H9 (cell line): Measurements from ENCODE around the gene RNASET2. TPM values are rescaled to one million over a fixed set of nuclear protein-coding genes. Genes with fewer than 3 reads are reported as not detected.
"Not testable (repeated sequence)": the region's sequence is repeated elsewhere in the genome, so short reads cannot be mapped to it uniquely, and the experiment has no call there.

Experiments
- DNase-seq: peaks from one replicate; pipeline ENCODE4 v3.0.0-alpha.2; 2017
- H2AFZ ChIP-seq: one replicate; pipeline ENCODE4 v1.6.1; 2013; ENCODE audit warnings: mild to moderate bottlenecking, low read length, control low read depth, moderate library complexity
- H2AK5ac ChIP-seq: 2 replicates; pipeline ENCODE4 v1.6.1; 2013; ENCODE audit warnings: low read length, control low read depth, mixed read lengths; ENCODE audit not compliant: insufficient read length
- H2BK120ac ChIP-seq: one replicate; pipeline ENCODE4 v1.6.1; 2013; ENCODE audit warnings: low read depth, mild to moderate bottlenecking, low read length, control low read depth, inconsistent platforms; ENCODE audit not compliant: poor library complexity, severe bottlenecking
- H2BK12ac ChIP-seq: 2 replicates; pipeline ENCODE4 v1.6.1; 2013; ENCODE audit warnings: low read length, control low read depth, mixed read lengths, low read depth; ENCODE audit not compliant: insufficient read length
- H2BK15ac ChIP-seq: 2 replicates; pipeline ENCODE4 v1.6.1; 2013; ENCODE audit warnings: low read depth, low read length, control low read depth
- H2BK20ac ChIP-seq: one replicate; pipeline ENCODE4 v1.6.1; 2013; ENCODE audit warnings: low read depth, mild to moderate bottlenecking, low read length, control low read depth, inconsistent platforms; ENCODE audit not compliant: poor library complexity, severe bottlenecking
- H2BK5ac ChIP-seq: 2 replicates; pipeline ENCODE4 v1.6.1; 2013; ENCODE audit warnings: low read length, control low read depth, mixed read lengths; ENCODE audit not compliant: insufficient read length
- H3K14ac ChIP-seq: 2 replicates; pipeline ENCODE4 v1.6.1; 2013; ENCODE audit warnings: low read length, control low read depth; ENCODE audit not compliant: insufficient read depth
- H3K18ac ChIP-seq: 2 replicates; pipeline ENCODE4 v1.6.1; 2013; ENCODE audit warnings: low read depth, mild to moderate bottlenecking, mixed read lengths, low read length, control low read depth; ENCODE audit not compliant: insufficient read length
- H3K23ac ChIP-seq: 2 replicates; pipeline ENCODE4 v1.6.1; 2013; ENCODE audit warnings: low read length, control low read depth, mixed read lengths, low read depth; ENCODE audit not compliant: insufficient read length
- H3K23me2 ChIP-seq: 2 replicates; pipeline ENCODE4 v1.6.1; 2013; ENCODE audit warnings: low read depth, mild to moderate bottlenecking, mixed read lengths, low read length, control low read depth; ENCODE audit not compliant: insufficient read length, poor library complexity, severe bottlenecking
- H3K27ac ChIP-seq: 2 replicates; pipeline ENCODE4 v1.5.1; 2013; ENCODE audit warnings: low read length, control low read depth, mixed read lengths, low read depth; ENCODE audit not compliant: insufficient read length
- H3K27me3 ChIP-seq: 2 replicates; pipeline ENCODE4 v1.6.1; 2013; ENCODE audit warnings: low read length, control low read depth, inconsistent platforms; ENCODE audit not compliant: insufficient read depth
- H3K4ac ChIP-seq: 2 replicates; pipeline ENCODE4 v1.6.1; 2013; ENCODE audit warnings: low read depth, mild to moderate bottlenecking, control low read depth, inconsistent platforms, low read length, moderate library complexity
- H3K4me1 ChIP-seq: 2 replicates; pipeline ENCODE4 v1.6.1; 2013; ENCODE audit warnings: low read length, control low read depth, inconsistent platforms; ENCODE audit not compliant: insufficient read depth
- H3K4me2 ChIP-seq: 2 replicates; pipeline ENCODE4 v1.6.1; 2013; ENCODE audit warnings: low read length, control low read depth, mixed read lengths; ENCODE audit not compliant: insufficient read length, insufficient read depth
- H3K56ac ChIP-seq: 2 replicates; pipeline ENCODE4 v1.6.1; 2013; ENCODE audit warnings: low read depth, mild to moderate bottlenecking, mixed read lengths, low read length, control low read depth; ENCODE audit not compliant: insufficient read length
- H3K79me1 ChIP-seq: 2 replicates; pipeline ENCODE4 v1.6.1; 2013; ENCODE audit warnings: low read depth, mild to moderate bottlenecking, moderate library complexity, low read length, control low read depth, inconsistent platforms; ENCODE audit not compliant: insufficient read depth, poor library complexity, severe bottlenecking
- H3K79me2 ChIP-seq: 2 replicates; pipeline ENCODE4 v1.6.1; 2013; ENCODE audit warnings: low read length, control low read depth, inconsistent platforms; ENCODE audit not compliant: insufficient read depth
- H3K9ac ChIP-seq: 2 replicates; pipeline ENCODE4 v1.6.1; 2013; ENCODE audit warnings: low read length, control low read depth, mixed read lengths; ENCODE audit not compliant: insufficient read length; ENCODE audit errors: extremely low read depth
- H3K9me3 ChIP-seq: one replicate; pipeline ENCODE4 v1.6.1; 2013; ENCODE audit warnings: low read depth, low read length, inconsistent platforms; ENCODE audit not compliant: control insufficient read depth
- H3T11ph ChIP-seq: one replicate; pipeline ENCODE4 v1.6.1; 2013; ENCODE audit warnings: mild to moderate bottlenecking, low read length, control low read depth, inconsistent platforms
- H4K20me1 ChIP-seq: one replicate; pipeline ENCODE4 v1.6.1; 2013; ENCODE audit not compliant: control insufficient read depth, insufficient read length, insufficient read depth
- H4K5ac ChIP-seq: 2 replicates; pipeline ENCODE4 v1.6.1; 2013; ENCODE audit warnings: low read depth, mild to moderate bottlenecking, mixed read lengths, low read length, control low read depth; ENCODE audit not compliant: insufficient read length
- H4K8ac ChIP-seq: replicated peaks from 2 replicates; pipeline ENCODE4 v1.6.1; 2013; ENCODE audit warnings: low read length, control low read depth, mixed read lengths, low read depth; ENCODE audit not compliant: insufficient read length
- H4K91ac ChIP-seq: 2 replicates; pipeline ENCODE4 v1.6.1; 2013; ENCODE audit warnings: low read depth, mild to moderate bottlenecking, moderate library complexity, mixed read lengths, low read length, control low read depth; ENCODE audit not compliant: insufficient read length
- H3K27ac Mint-ChIP-seq, 3 experiments: 2 replicates in 2 of 3; 3 replicates in 1 of 3; pipeline ENCODE4 v1.8.0; 2020 to 2021; ENCODE audit warnings: mixed read lengths in 3 of 3, mild to moderate bottlenecking in 1 of 3, moderate library complexity in 1 of 3
- H3K27me3 Mint-ChIP-seq: 2 replicates; pipeline ENCODE4 v1.8.0; 2021; ENCODE audit warnings: low read depth, mild to moderate bottlenecking, moderate library complexity, mixed read lengths
- H3K36me3 Mint-ChIP-seq, 3 experiments: 2 replicates in 2 of 3; 3 replicates in 1 of 3; pipeline ENCODE4 v1.8.0; 2020 to 2021; ENCODE audit warnings: low read depth in 3 of 3, mixed read lengths in 3 of 3; ENCODE audit not compliant: insufficient read depth in 1 of 3
- H3K4me1 Mint-ChIP-seq, 2 experiments: 2 replicates each; pipeline ENCODE4 v1.8.0; 2020; ENCODE audit warnings: mixed read lengths in 2 of 2
- H3K4me3 Mint-ChIP-seq, 2 experiments: 2 replicates in 1 of 2; 3 replicates in 1 of 2; pipeline ENCODE4 v1.8.0; 2020 to 2021; ENCODE audit warnings: mild to moderate bottlenecking in 2 of 2, mixed read lengths in 2 of 2, moderate library complexity in 1 of 2
- H3K9me3 Mint-ChIP-seq, 2 experiments: 2 replicates in 1 of 2; 3 replicates in 1 of 2; pipeline ENCODE4 v1.8.0; 2020; ENCODE audit warnings: mild to moderate bottlenecking in 2 of 2, mixed read lengths in 2 of 2, moderate library complexity in 1 of 2
- CTCF ChIP-seq: fragments of 200-600 bp; sonication (generic); conservative IDR thresholded peaks from 3 replicates; pipeline ENCODE4 v1.8.0; 2021; ENCODE audit warnings: antibody characterized with exemption, mild to moderate bottlenecking
- WGBS: extraction: QIAGEN DNeasy Blood & Tissue Kit; methylation state at CpG from one replicate; pipeline ENCODE4 v1.1.7; 2013; ENCODE audit warnings: missing lambda C conversion rate, low lambda C conversion rate, mixed read lengths; ENCODE audit not compliant: insufficient read length; ENCODE audit errors: extremely low coverage; 5-methylcytosine and 5-hydroxymethylcytosine counted together
- total RNA-seq: library from RNA; stranded (reverse); gene quantifications from 2 replicates; pipeline ENCODE4 v1.2.1, GENCODE V29; 2021

The RNASET2 gene
- total RNA-seq, 1 experiment from 2014 or later, result 28.2 TPM

GRCh38 chr6:166916824-166917223 lies 39.5 kb downstream of the RNASET2 start:
- H3K9me3 Mint-ChIP-seq, result peaks cover 0 to 2% of the 10 kb centered on the region in 2 experiments; a peak in 2 of 5 replicates
- no peak overlapping the region for H2AK5ac ChIP-seq
- H4K91ac ChIP-seq, result no peak overlapping the region
- H3K4me1 ChIP-seq, result no peaks in the 10 kb centered on the region
- no peak overlapping the region for H2BK20ac ChIP-seq
- no peaks in the 10 kb centered on the region for H3K27me3 Mint-ChIP-seq
- no peaks in the 10 kb centered on the region for H3K79me1 ChIP-seq
- no peak overlapping the region for H3K9ac ChIP-seq
- H4K5ac ChIP-seq, result no peak overlapping the region
- H3K27ac Mint-ChIP-seq, result no peak overlapping the region
- H3K14ac ChIP-seq, result no peak overlapping the region
- no peak for TF ChIP-seq CTCF
- WGBS, result no CpG with 5 or more reads among the region's 2 CpGs
- H3K23ac ChIP-seq, result no peak overlapping the region
- no peak overlapping the region for H2BK5ac ChIP-seq
- H3K56ac ChIP-seq, result no peak overlapping the region
- DNase-seq, result no peak
- no peak overlapping the region for H4K8ac ChIP-seq
- H2BK120ac ChIP-seq, result no peak overlapping the region
- no peak overlapping the region for H3T11ph ChIP-seq
- H3K27ac ChIP-seq, result no peak overlapping the region
- no peaks in the 10 kb centered on the region for H3K9me3 ChIP-seq
- no peaks in the 10 kb centered on the region for H3K36me3 Mint-ChIP-seq
- H2BK15ac ChIP-seq, result no peak overlapping the region
- H3K18ac ChIP-seq, result no peak overlapping the region
- no peaks in the 10 kb centered on the region for H3K79me2 ChIP-seq
- H3K4me2 ChIP-seq, result no peak overlapping the region
- H3K4ac ChIP-seq, result no peak overlapping the region
- no peaks in the 10 kb centered on the region for H3K23me2 ChIP-seq
- H2AFZ ChIP-seq, result no peak overlapping the region
- no peak overlapping the region for H3K4me3 Mint-ChIP-seq
- no peak overlapping the region for H2BK12ac ChIP-seq
- H3K4me1 Mint-ChIP-seq, result peaks cover 6 to 11% of the 10 kb centered on the region in 2 experiments
- H3K27me3 ChIP-seq, result no peaks in the 10 kb centered on the region
- H4K20me1 ChIP-seq, result no peaks in the 10 kb centered on the region

- not testable (repeated sequence) for H3K79me2 ChIP-seq, H3K18ac ChIP-seq, H3K4ac ChIP-seq, H3K9me3 Mint-ChIP-seq, H3K36me3 Mint-ChIP-seq, H3K27ac Mint-ChIP-seq, H2BK15ac ChIP-seq, H2BK5ac ChIP-seq, H4K5ac ChIP-seq, H3K23me2 ChIP-seq, H4K20me1 ChIP-seq, H2BK120ac ChIP-seq, H3K23ac ChIP-seq, H2AFZ ChIP-seq, H4K8ac ChIP-seq, H2BK20ac ChIP-seq, H3K27me3 Mint-ChIP-seq, H3K56ac ChIP-seq, H3K79me1 ChIP-seq, H3K4me1 ChIP-seq, H3K14ac ChIP-seq, H3K4me3 Mint-ChIP-seq, H4K91ac ChIP-seq, H3K9me3 ChIP-seq, H3T11ph ChIP-seq, H3K27ac ChIP-seq, H2BK12ac ChIP-seq, H2AK5ac ChIP-seq, H3K27me3 ChIP-seq, H3K4me2 ChIP-seq, DNase-seq, H3K9ac ChIP-seq
- WGBS, result no CpG with 5 or more reads among the region's 8 CpGs
- peaks cover 6 to 11% of the 10 kb centered on the region in 2 experiments for H3K4me1 Mint-ChIP-seq
Measured at GRCh38 chr6:166915484-166915883, 40.9 kb downstream of the RNASET2 start.
